Liver (tissue), 9 donors: ENCODE results near the gene GOLGA6A. TPM values are rescaled to one million over a fixed set of nuclear protein-coding genes. Genes with fewer than 3 reads are reported as not detected.

Experiments used
- DNase-seq: peaks from one replicate; pipeline ENCODE4 v3.0.0-alpha.2; 2017; ENCODE audit warnings: low spot score
- H3K27ac ChIP-seq, 2 donors: one replicate each; pipeline ENCODE4 v1.7.0; 2013; ENCODE audit warnings: inconsistent platforms in 2 of 2, low read length in 2 of 2, control low read depth in 1 of 2, low read depth in 1 of 2, mild to moderate bottlenecking in 1 of 2
- H3K27me3 ChIP-seq, 4 donors: one replicate each; pipeline versions ENCODE4 v1.6.1 to v1.7.0; 2013; ENCODE audit warnings: low read length in 3 of 4, inconsistent platforms in 1 of 4, mild to moderate bottlenecking in 1 of 4, moderate library complexity in 1 of 4; ENCODE audit not compliant: control insufficient read depth in 4 of 4, insufficient read depth in 4 of 4
- H3K36me3 ChIP-seq, 4 donors: one replicate each; pipeline versions ENCODE4 v1.6.1 to v1.7.0; 2013; ENCODE audit warnings: low read length in 3 of 4, mild to moderate bottlenecking in 3 of 4, low read depth in 1 of 4, moderate library complexity in 1 of 4; ENCODE audit not compliant: control insufficient read depth in 4 of 4, insufficient read depth in 3 of 4
- H3K4me1 ChIP-seq, 4 donors: one replicate each; pipeline versions ENCODE4 v1.6.1 to v1.7.0; 2013; ENCODE audit warnings: low read length in 3 of 4, mild to moderate bottlenecking in 3 of 4, moderate library complexity in 1 of 4; ENCODE audit not compliant: control insufficient read depth in 4 of 4, insufficient read depth in 4 of 4
- H3K4me3 ChIP-seq, 3 donors: one replicate each; pipeline versions ENCODE4 v1.6.1 to v1.7.0; 2013; ENCODE audit warnings: low read length in 3 of 3, control low read depth in 1 of 3, low read depth in 1 of 3, mild to moderate bottlenecking in 1 of 3
- H3K9ac ChIP-seq, 2 donors: one replicate each; pipeline ENCODE4 v1.7.0; 2013; ENCODE audit warnings: low read length in 2 of 2, mild to moderate bottlenecking in 2 of 2, moderate library complexity in 2 of 2, control low read depth in 1 of 2, low read depth in 1 of 2
- H3K9me3 ChIP-seq, 4 donors: one replicate each; pipeline versions ENCODE4 v1.6.1 to v1.7.0; 2013; ENCODE audit warnings: low read length in 3 of 4; ENCODE audit not compliant: control insufficient read depth in 4 of 4
- EGR1 ChIP-seq, 2 donors: IDR thresholded peaks; 2 replicates each; pipeline ENCODE4 v1.6.1; 2016 to 2018; ENCODE audit warnings: antibody characterized with exemption in 2 of 2, low read depth in 2 of 2
- FOXA1 ChIP-seq: IDR thresholded peaks from 2 replicates; pipeline ENCODE4 v1.6.1; 2016; ENCODE audit warnings: antibody characterized with exemption
- FOXA2 ChIP-seq: IDR thresholded peaks from 2 replicates; pipeline ENCODE4 v1.6.1; 2016; ENCODE audit warnings: antibody characterized with exemption
- GABPA ChIP-seq, 2 donors: IDR thresholded peaks in 1 of 2; conservative IDR thresholded peaks in 1 of 2; 2 replicates each; pipeline ENCODE4 v1.6.1; 2016; ENCODE audit warnings: antibody characterized with exemption in 2 of 2, mild to moderate bottlenecking in 1 of 2, moderate library complexity in 1 of 2
- HNF4A ChIP-seq, 2 donors: conservative IDR thresholded peaks; 2 replicates each; pipeline ENCODE4 v1.6.1; 2016; ENCODE audit warnings: antibody characterized with exemption in 2 of 2, mild to moderate bottlenecking in 2 of 2
- HNF4G ChIP-seq: IDR thresholded peaks from 2 replicates; pipeline ENCODE4 v1.6.1; 2016; ENCODE audit warnings: antibody characterized with exemption
- JUND ChIP-seq, 2 donors: IDR thresholded peaks; 2 replicates each; pipeline ENCODE4 v1.6.1; 2016; ENCODE audit warnings: antibody characterized with exemption in 2 of 2
- NR2F2 ChIP-seq: IDR thresholded peaks from 2 replicates; pipeline ENCODE4 v1.6.1; 2016; ENCODE audit warnings: antibody characterized with exemption
- RAD21 ChIP-seq, 2 donors: IDR thresholded peaks; 2 replicates each; pipeline ENCODE4 v1.6.1; 2016; ENCODE audit warnings: antibody characterized with exemption in 2 of 2, mild to moderate bottlenecking in 2 of 2
- RXRA ChIP-seq, 2 donors: IDR thresholded peaks; 2 replicates each; pipeline ENCODE4 v1.6.1; 2017 to 2018; ENCODE audit warnings: antibody characterized with exemption in 2 of 2, mild to moderate bottlenecking in 1 of 2
- SP1 ChIP-seq: IDR thresholded peaks from 2 replicates; pipeline ENCODE4 v1.6.1; 2018; ENCODE audit warnings: antibody characterized with exemption, mild to moderate bottlenecking
- TAF1 ChIP-seq: conservative IDR thresholded peaks from 2 replicates; pipeline ENCODE4 v1.6.1; 2016; ENCODE audit warnings: antibody characterized with exemption, mild to moderate bottlenecking
- YY1 ChIP-seq: IDR thresholded peaks from 2 replicates; pipeline ENCODE4 v1.6.1; 2016; ENCODE audit warnings: antibody characterized with exemption, mild to moderate bottlenecking
- WGBS: extraction: QIAGEN DNeasy Blood & Tissue Kit; methylation state at CpG from one replicate; pipeline ENCODE4 v1.1.7; 2013; 5-methylcytosine and 5-hydroxymethylcytosine counted together
- polyA plus RNA-seq, 2 donors: library from polyadenylated mRNA; stranded (reverse) in 1 of 2; unstranded in 1 of 2; fragments of 200-250 nt in 1 of 2; fragments of >200 nt in 1 of 2; fragmentation: Nextera tagmentation in 1 of 2; extraction: Ambion mirVana in 1 of 2; gene quantifications; one replicate each; pipeline versions ENCODE4 v1.2.1 to v1.2.3, GENCODE V29; 2013 to 2015
- total RNA-seq, 2 donors: library from RNA; depleted of rRNA; stranded (reverse); fragments of >200 nt; gene quantifications; one replicate each; pipeline ENCODE4 v1.2.3, GENCODE V29; 2014
- TF ChIP-seq, protein P1 (sequence below): IDR thresholded peaks from 2 replicates; pipeline ENCODE4 v1.6.1; 2016; ENCODE audit warnings: antibody characterized with exemption
- TF ChIP-seq, protein P2 (sequence below): IDR thresholded peaks from 2 replicates; pipeline ENCODE4 v1.6.1; 2016; ENCODE audit warnings: antibody characterized with exemption, mild to moderate bottlenecking
- TF ChIP-seq, protein P3 (sequence below): IDR thresholded peaks from 2 replicates; pipeline ENCODE4 v1.6.1; 2016; ENCODE audit warnings: antibody characterized with exemption
- TF ChIP-seq, protein P4 (sequence below): fragments of 150-350 bp; IDR thresholded peaks from 2 replicates; pipeline ENCODE4 v1.5.1; 2017; ENCODE audit warnings: improper control_type of control experiment, low read depth, low read length; ENCODE audit not compliant: missing input control
- TF ChIP-seq, protein P5 (sequence below): IDR thresholded peaks from 2 replicates; pipeline ENCODE4 v1.6.1; 2016; ENCODE audit warnings: antibody characterized with exemption
- donor health status: healthy.
- donor health status: healthy.
- donor health status: healthy.
- donor health status: healthy.
- donor health status: healthy.

Gene GOLGA6A
- total and polyA plus RNA-seq, 4 donors, result 0.06 to 1.4 (median 0.63) TPM

DNA sequence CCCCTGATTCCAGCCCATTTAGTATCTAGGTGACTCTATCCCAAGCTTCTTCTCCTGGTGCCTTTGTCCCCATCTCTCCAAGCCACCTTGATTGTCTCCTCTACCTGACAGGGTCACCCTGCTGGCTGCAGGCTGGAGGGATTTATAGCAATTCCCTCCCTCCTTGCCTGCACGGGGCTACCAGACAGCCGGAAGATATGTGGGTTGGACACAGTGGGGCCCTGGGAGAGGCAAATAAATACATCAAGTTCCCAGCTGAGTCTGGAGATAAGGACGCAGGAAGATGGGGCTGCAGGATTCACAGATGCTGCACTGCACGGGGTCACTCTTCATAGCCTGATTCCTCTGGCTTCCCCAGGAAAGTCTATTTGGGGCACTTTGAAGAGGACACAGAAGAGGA is 38.7 kb upstream of the GOLGA6A start:
- 40% methylated on average over 4 of the region's 4 CpGs for WGBS
- Histone ChIP-seq H3K4me1 (no peaks in the 10 kb centered on the region), H3K9me3 (no peaks in the 10 kb centered on the region), H3K27ac (no peak overlapping the region), H3K4me3 (no peak overlapping the region), H3K9ac (no peak overlapping the region), H3K27me3 (no peaks in the 10 kb centered on the region), H3K36me3 (no peaks in the 10 kb centered on the region)
- TF ChIP-seq, protein P1, sequence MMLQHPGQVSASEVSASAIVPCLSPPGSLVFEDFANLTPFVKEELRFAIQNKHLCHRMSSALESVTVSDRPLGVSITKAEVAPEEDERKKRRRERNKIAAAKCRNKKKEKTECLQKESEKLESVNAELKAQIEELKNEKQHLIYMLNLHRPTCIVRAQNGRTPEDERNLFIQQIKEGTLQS, result no peak
- TF ChIP-seq JUND (IDR thresholded peaks at IDR 0.05), result no peak
- no peak for TF ChIP-seq YY1
- TF ChIP-seq, protein P2, sequence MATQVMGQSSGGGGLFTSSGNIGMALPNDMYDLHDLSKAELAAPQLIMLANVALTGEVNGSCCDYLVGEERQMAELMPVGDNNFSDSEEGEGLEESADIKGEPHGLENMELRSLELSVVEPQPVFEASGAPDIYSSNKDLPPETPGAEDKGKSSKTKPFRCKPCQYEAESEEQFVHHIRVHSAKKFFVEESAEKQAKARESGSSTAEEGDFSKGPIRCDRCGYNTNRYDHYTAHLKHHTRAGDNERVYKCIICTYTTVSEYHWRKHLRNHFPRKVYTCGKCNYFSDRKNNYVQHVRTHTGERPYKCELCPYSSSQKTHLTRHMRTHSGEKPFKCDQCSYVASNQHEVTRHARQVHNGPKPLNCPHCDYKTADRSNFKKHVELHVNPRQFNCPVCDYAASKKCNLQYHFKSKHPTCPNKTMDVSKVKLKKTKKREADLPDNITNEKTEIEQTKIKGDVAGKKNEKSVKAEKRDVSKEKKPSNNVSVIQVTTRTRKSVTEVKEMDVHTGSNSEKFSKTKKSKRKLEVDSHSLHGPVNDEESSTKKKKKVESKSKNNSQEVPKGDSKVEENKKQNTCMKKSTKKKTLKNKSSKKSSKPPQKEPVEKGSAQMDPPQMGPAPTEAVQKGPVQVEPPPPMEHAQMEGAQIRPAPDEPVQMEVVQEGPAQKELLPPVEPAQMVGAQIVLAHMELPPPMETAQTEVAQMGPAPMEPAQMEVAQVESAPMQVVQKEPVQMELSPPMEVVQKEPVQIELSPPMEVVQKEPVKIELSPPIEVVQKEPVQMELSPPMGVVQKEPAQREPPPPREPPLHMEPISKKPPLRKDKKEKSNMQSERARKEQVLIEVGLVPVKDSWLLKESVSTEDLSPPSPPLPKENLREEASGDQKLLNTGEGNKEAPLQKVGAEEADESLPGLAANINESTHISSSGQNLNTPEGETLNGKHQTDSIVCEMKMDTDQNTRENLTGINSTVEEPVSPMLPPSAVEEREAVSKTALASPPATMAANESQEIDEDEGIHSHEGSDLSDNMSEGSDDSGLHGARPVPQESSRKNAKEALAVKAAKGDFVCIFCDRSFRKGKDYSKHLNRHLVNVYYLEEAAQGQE, result no peak
- TF ChIP-seq TAF1, result no peak
- no peak for TF ChIP-seq GABPA (IDR thresholded peaks at IDR 0.05 in 1 of 2, conservative IDR thresholded peaks at IDR 0.05 in 1 of 2)
- TF ChIP-seq NR2F2, result no peak
- no peak for TF ChIP-seq FOXA2
- no peak for TF ChIP-seq SP1
- TF ChIP-seq, protein P3, sequence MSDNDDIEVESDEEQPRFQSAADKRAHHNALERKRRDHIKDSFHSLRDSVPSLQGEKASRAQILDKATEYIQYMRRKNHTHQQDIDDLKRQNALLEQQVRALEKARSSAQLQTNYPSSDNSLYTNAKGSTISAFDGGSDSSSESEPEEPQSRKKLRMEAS, result no peak
- TF ChIP-seq, protein P4, sequence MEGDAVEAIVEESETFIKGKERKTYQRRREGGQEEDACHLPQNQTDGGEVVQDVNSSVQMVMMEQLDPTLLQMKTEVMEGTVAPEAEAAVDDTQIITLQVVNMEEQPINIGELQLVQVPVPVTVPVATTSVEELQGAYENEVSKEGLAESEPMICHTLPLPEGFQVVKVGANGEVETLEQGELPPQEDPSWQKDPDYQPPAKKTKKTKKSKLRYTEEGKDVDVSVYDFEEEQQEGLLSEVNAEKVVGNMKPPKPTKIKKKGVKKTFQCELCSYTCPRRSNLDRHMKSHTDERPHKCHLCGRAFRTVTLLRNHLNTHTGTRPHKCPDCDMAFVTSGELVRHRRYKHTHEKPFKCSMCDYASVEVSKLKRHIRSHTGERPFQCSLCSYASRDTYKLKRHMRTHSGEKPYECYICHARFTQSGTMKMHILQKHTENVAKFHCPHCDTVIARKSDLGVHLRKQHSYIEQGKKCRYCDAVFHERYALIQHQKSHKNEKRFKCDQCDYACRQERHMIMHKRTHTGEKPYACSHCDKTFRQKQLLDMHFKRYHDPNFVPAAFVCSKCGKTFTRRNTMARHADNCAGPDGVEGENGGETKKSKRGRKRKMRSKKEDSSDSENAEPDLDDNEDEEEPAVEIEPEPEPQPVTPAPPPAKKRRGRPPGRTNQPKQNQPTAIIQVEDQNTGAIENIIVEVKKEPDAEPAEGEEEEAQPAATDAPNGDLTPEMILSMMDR, result no peak
- TF ChIP-seq RXRA (IDR thresholded peaks at IDR 0.05), result no peak
- TF ChIP-seq EGR1 (IDR thresholded peaks at IDR 0.05; ENCODE audit: low read depth in 2 of 2), result no peak
- TF ChIP-seq HNF4A (conservative IDR thresholded peaks at IDR 0.05), result no peak
- TF ChIP-seq RAD21 (IDR thresholded peaks at IDR 0.05), result no peak
- TF ChIP-seq HNF4G, result no peak
- TF ChIP-seq, protein P5, sequence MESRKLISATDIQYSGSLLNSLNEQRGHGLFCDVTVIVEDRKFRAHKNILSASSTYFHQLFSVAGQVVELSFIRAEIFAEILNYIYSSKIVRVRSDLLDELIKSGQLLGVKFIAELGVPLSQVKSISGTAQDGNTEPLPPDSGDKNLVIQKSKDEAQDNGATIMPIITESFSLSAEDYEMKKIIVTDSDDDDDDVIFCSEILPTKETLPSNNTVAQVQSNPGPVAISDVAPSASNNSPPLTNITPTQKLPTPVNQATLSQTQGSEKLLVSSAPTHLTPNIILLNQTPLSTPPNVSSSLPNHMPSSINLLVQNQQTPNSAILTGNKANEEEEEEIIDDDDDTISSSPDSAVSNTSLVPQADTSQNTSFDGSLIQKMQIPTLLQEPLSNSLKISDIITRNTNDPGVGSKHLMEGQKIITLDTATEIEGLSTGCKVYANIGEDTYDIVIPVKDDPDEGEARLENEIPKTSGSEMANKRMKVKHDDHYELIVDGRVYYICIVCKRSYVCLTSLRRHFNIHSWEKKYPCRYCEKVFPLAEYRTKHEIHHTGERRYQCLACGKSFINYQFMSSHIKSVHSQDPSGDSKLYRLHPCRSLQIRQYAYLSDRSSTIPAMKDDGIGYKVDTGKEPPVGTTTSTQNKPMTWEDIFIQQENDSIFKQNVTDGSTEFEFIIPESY, result no peak
- no peak for TF ChIP-seq FOXA1
- DNase-seq, result no peak
